ENCODE data around the gene NR2E1. TPM values are rescaled to one million over a fixed set of nuclear protein-coding genes. Genes with fewer than 3 reads are reported as not detected.

Gene NR2E1
- total and polyA plus RNA-seq, 8 donors, result not detected

DNA sequence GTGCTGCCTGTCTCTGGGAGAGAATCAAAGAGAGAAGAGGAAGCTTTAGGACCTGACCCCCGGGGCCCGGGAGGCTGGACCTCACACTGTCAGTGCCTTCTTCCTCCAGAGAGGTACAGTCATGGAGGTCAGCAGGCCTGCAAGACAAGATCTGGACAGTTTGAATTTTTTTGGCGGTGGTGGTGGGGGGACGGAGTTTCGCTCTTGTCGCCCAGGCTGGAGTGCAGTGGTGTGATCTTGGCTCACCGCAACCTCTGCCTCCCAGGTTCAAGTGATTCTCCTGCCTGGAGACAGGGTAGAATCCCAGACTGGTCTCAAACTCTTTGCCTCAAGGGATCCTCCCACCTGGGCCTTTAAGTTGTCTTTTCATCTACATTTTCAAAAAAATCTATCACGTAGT, 34.4 kb downstream of the NR2E1 start:
- H3K27ac ChIP-seq, result no peak overlapping the region
- no peaks in the 10 kb centered on the region for H3K9me3 ChIP-seq
- H3K36me3 ChIP-seq, result peaks cover 0 to 8% (median 2%) of the 10 kb centered on the region in 4 donors
- WGBS, 5 donors, result 88 to 96% (median 94%) methylated on average over 8 of the region's 8 CpGs
- no peaks in the 10 kb centered on the region for H3K27me3 ChIP-seq
- no peak for TF ChIP-seq EP300 (IDR thresholded peaks at IDR 0.05)
- TF ChIP-seq POLR2A (IDR thresholded peaks at IDR 0.05), result no peak
- no peak for TF ChIP-seq POLR2AphosphoS5 (IDR thresholded peaks at IDR 0.05)
- TF ChIP-seq, protein P1, sequence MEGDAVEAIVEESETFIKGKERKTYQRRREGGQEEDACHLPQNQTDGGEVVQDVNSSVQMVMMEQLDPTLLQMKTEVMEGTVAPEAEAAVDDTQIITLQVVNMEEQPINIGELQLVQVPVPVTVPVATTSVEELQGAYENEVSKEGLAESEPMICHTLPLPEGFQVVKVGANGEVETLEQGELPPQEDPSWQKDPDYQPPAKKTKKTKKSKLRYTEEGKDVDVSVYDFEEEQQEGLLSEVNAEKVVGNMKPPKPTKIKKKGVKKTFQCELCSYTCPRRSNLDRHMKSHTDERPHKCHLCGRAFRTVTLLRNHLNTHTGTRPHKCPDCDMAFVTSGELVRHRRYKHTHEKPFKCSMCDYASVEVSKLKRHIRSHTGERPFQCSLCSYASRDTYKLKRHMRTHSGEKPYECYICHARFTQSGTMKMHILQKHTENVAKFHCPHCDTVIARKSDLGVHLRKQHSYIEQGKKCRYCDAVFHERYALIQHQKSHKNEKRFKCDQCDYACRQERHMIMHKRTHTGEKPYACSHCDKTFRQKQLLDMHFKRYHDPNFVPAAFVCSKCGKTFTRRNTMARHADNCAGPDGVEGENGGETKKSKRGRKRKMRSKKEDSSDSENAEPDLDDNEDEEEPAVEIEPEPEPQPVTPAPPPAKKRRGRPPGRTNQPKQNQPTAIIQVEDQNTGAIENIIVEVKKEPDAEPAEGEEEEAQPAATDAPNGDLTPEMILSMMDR (IDR thresholded peaks at IDR 0.05), result no peak
- intact Hi-C loops (cut with DNase I; ENCODE audit: low total_unique reads), result no loop called here
- no peaks in the 10 kb centered on the region for H3K4me1 ChIP-seq
- no peak overlapping the region for H3K4me3 ChIP-seq
- DNase-seq, result no peak

DNA sequence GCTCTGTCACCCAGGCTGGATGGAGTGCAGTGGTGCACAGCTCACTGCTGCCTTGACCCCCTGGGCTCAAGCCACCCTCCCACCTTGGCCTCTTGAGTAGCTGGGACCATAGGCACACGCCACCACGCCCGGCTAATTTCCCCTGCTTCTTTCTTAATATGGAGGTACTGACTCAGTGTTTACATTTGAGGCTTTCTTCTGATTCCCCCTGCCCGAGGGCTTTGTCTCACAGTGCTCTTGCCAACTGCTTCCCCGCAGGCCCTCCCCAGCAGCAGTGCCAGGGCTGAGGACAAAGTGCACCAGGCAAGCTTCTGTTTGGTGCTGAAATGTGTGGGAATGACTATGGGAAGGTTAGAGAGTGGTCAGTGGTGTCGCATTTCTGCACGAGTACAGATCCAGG, 34.8 kb downstream of the NR2E1 start:
- H3K27ac ChIP-seq, result no peak overlapping the region
- WGBS, 5 donors, result 35 to 55% (median 48%) methylated on average over 7 of the region's 7 CpGs
- H3K4me1 ChIP-seq, result no peaks in the 10 kb centered on the region
- no peaks in the 10 kb centered on the region for H3K27me3 ChIP-seq
- intact Hi-C loops (cut with DNase I; ENCODE audit: low total_unique reads), result no loop called here
- H3K4me3 ChIP-seq, result no peak overlapping the region
- DNase-seq, result peak in 1 of 2 donors; percentile 42
- TF ChIP-seq EP300 (IDR thresholded peaks at IDR 0.05), result no peak
- TF ChIP-seq POLR2A (IDR thresholded peaks at IDR 0.05), result no peak
- no peak for TF ChIP-seq POLR2AphosphoS5 (IDR thresholded peaks at IDR 0.05)
- TF ChIP-seq, protein P1 (IDR thresholded peaks at IDR 0.05), result no peak
- H3K36me3 ChIP-seq, result peaks cover 0 to 8% (median 2%) of the 10 kb centered on the region in 4 donors
- H3K9me3 ChIP-seq, result no peaks in the 10 kb centered on the region

DNA sequence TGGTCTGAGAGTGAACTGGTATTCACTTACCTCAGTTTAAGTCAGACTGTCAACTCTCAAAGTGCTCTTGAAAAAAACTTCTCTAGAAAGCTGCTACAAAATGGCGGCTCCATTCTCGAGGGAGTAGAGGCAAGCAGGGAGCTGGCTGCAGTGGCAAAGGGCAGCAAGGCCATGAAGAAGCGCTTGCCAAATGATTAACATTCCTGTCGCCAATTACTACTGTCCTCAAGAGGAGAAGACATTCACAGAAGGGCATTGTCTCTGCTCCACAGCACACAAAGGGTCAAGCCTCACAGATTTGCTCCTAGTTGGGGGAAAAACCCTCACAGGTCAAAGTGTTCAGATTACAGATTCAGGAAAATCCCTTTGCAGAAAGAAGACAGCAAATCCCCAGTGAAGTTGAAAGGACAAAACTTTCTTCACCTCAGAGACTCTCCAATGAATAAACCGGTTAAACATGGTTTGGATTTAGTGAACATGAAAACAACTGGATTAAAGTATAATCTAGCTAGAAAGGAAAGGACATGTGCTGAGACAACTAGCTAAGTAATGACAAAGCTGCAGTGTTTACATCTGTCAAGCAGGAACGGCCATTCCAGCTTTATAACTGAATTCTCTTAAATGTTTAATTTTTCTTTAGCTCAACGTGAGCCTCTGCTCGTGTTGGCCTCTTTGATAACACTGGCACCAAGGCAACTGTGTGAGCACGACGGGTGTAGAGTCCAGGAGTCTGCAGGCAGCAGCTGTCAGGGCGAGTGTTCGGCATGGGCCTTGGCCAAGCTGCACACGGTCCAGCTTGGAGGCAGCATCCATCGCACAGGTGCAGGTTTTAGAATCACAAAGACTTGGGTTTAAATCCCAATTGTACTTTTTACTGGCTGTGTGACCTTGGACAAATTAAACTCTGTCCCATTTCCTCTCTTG, 37.6 kb downstream of the NR2E1 start:
- no peak overlapping the region for H3K27ac ChIP-seq
- TF ChIP-seq, protein P1 (IDR thresholded peaks at IDR 0.05), result no peak
- TF ChIP-seq POLR2A (IDR thresholded peaks at IDR 0.05) (no peak), POLR2AphosphoS5 (IDR thresholded peaks at IDR 0.05) (no peak)
- intact Hi-C loops (cut with DNase I; ENCODE audit: low total_unique reads), result no loop called here
- 58 to 69% (median 60%) methylated on average over 14 of the region's 14 CpGs for WGBS, 5 donors
- no peaks in the 10 kb centered on the region for H3K9me3 ChIP-seq
- H3K36me3 ChIP-seq, result peaks cover 0 to 22% (median 12%) of the 10 kb centered on the region in 4 donors
- H3K4me1 ChIP-seq, result no peaks in the 10 kb centered on the region
- no peak overlapping the region for H3K4me3 ChIP-seq
- H3K27me3 ChIP-seq, result no peaks in the 10 kb centered on the region
- peak in 1 of 2 donors; percentile 47 for DNase-seq

DNA sequence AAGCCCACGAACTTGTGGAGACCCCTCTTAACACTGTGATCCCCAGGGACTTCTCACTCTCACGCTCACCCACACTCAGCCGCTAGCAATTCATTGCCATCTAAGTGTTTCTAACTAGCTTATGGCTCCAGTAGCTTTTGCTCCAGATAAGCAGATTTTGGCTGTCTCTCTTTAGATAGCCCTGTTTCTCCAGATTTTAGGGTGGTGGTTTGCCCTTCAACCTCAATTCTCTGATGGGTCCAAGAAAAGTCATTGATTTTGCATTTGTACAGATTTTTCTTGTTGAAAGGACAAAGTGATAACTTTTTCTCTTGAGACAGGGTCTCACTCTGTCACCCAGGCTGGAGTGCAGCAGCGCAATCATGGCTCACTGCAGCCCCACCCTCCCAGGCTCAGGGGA, 41.2 kb downstream of the NR2E1 start:
- peaks cover 0 to 3% (median 0%) of the 10 kb centered on the region in 4 donors for H3K4me1 ChIP-seq
- peaks cover 0 to 48% (median 40%) of the 10 kb centered on the region in 4 donors for H3K36me3 ChIP-seq
- intact Hi-C loops (cut with DNase I; ENCODE audit: low total_unique reads), result no loop called here
- no peak overlapping the region for H3K27ac ChIP-seq
- no peaks in the 10 kb centered on the region for H3K27me3 ChIP-seq
- WGBS, 5 donors, result 91 to 97% (median 94%) methylated on average over 4 of the region's 4 CpGs
- DNase-seq, result no peak
- no peaks in the 10 kb centered on the region for H3K9me3 ChIP-seq
- TF ChIP-seq EP300 (IDR thresholded peaks at IDR 0.05) (no peak), POLR2A (IDR thresholded peaks at IDR 0.05) (no peak), POLR2AphosphoS5 (IDR thresholded peaks at IDR 0.05) (no peak)
- TF ChIP-seq, protein P1 (IDR thresholded peaks at IDR 0.05), result no peak
- no peak overlapping the region for H3K4me3 ChIP-seq

Data from stomach (tissue), 9 donors.